H9 (cell line): ENCODE data around the gene HSPB2. TPM values are rescaled to one million over a fixed set of nuclear protein-coding genes. Genes with fewer than 3 reads are reported as not detected.

Experiments used
- DNase-seq: peaks from one replicate; pipeline ENCODE4 v3.0.0-alpha.2; 2017
- H2AFZ ChIP-seq: one replicate; pipeline ENCODE4 v1.6.1; 2013; ENCODE audit warnings: mild to moderate bottlenecking, low read length, control low read depth, moderate library complexity
- H2AK5ac ChIP-seq: 2 replicates; pipeline ENCODE4 v1.6.1; 2013; ENCODE audit warnings: low read length, control low read depth, mixed read lengths; ENCODE audit not compliant: insufficient read length
- H2BK120ac ChIP-seq: one replicate; pipeline ENCODE4 v1.6.1; 2013; ENCODE audit warnings: low read depth, mild to moderate bottlenecking, low read length, control low read depth, inconsistent platforms; ENCODE audit not compliant: poor library complexity, severe bottlenecking
- H2BK12ac ChIP-seq: 2 replicates; pipeline ENCODE4 v1.6.1; 2013; ENCODE audit warnings: low read length, control low read depth, mixed read lengths, low read depth; ENCODE audit not compliant: insufficient read length
- H2BK15ac ChIP-seq: 2 replicates; pipeline ENCODE4 v1.6.1; 2013; ENCODE audit warnings: low read depth, low read length, control low read depth
- H2BK20ac ChIP-seq: one replicate; pipeline ENCODE4 v1.6.1; 2013; ENCODE audit warnings: low read depth, mild to moderate bottlenecking, low read length, control low read depth, inconsistent platforms; ENCODE audit not compliant: poor library complexity, severe bottlenecking
- H2BK5ac ChIP-seq: 2 replicates; pipeline ENCODE4 v1.6.1; 2013; ENCODE audit warnings: low read length, control low read depth, mixed read lengths; ENCODE audit not compliant: insufficient read length
- H3K14ac ChIP-seq: 2 replicates; pipeline ENCODE4 v1.6.1; 2013; ENCODE audit warnings: low read length, control low read depth; ENCODE audit not compliant: insufficient read depth
- H3K18ac ChIP-seq: 2 replicates; pipeline ENCODE4 v1.6.1; 2013; ENCODE audit warnings: low read depth, mild to moderate bottlenecking, mixed read lengths, low read length, control low read depth; ENCODE audit not compliant: insufficient read length
- H3K23ac ChIP-seq: 2 replicates; pipeline ENCODE4 v1.6.1; 2013; ENCODE audit warnings: low read length, control low read depth, mixed read lengths, low read depth; ENCODE audit not compliant: insufficient read length
- H3K23me2 ChIP-seq: 2 replicates; pipeline ENCODE4 v1.6.1; 2013; ENCODE audit warnings: low read depth, mild to moderate bottlenecking, mixed read lengths, low read length, control low read depth; ENCODE audit not compliant: insufficient read length, poor library complexity, severe bottlenecking
- H3K27ac ChIP-seq: 2 replicates; pipeline ENCODE4 v1.5.1; 2013; ENCODE audit warnings: low read length, control low read depth, mixed read lengths, low read depth; ENCODE audit not compliant: insufficient read length
- H3K27me3 ChIP-seq: 2 replicates; pipeline ENCODE4 v1.6.1; 2013; ENCODE audit warnings: low read length, control low read depth, inconsistent platforms; ENCODE audit not compliant: insufficient read depth
- H3K4ac ChIP-seq: 2 replicates; pipeline ENCODE4 v1.6.1; 2013; ENCODE audit warnings: low read depth, mild to moderate bottlenecking, control low read depth, inconsistent platforms, low read length, moderate library complexity
- H3K4me1 ChIP-seq: 2 replicates; pipeline ENCODE4 v1.6.1; 2013; ENCODE audit warnings: low read length, control low read depth, inconsistent platforms; ENCODE audit not compliant: insufficient read depth
- H3K4me2 ChIP-seq: 2 replicates; pipeline ENCODE4 v1.6.1; 2013; ENCODE audit warnings: low read length, control low read depth, mixed read lengths; ENCODE audit not compliant: insufficient read length, insufficient read depth
- H3K56ac ChIP-seq: 2 replicates; pipeline ENCODE4 v1.6.1; 2013; ENCODE audit warnings: low read depth, mild to moderate bottlenecking, mixed read lengths, low read length, control low read depth; ENCODE audit not compliant: insufficient read length
- H3K79me1 ChIP-seq: 2 replicates; pipeline ENCODE4 v1.6.1; 2013; ENCODE audit warnings: low read depth, mild to moderate bottlenecking, moderate library complexity, low read length, control low read depth, inconsistent platforms; ENCODE audit not compliant: insufficient read depth, poor library complexity, severe bottlenecking
- H3K79me2 ChIP-seq: 2 replicates; pipeline ENCODE4 v1.6.1; 2013; ENCODE audit warnings: low read length, control low read depth, inconsistent platforms; ENCODE audit not compliant: insufficient read depth
- H3K9ac ChIP-seq: 2 replicates; pipeline ENCODE4 v1.6.1; 2013; ENCODE audit warnings: low read length, control low read depth, mixed read lengths; ENCODE audit not compliant: insufficient read length; ENCODE audit errors: extremely low read depth
- H3K9me3 ChIP-seq: one replicate; pipeline ENCODE4 v1.6.1; 2013; ENCODE audit warnings: low read depth, low read length, inconsistent platforms; ENCODE audit not compliant: control insufficient read depth
- H3T11ph ChIP-seq: one replicate; pipeline ENCODE4 v1.6.1; 2013; ENCODE audit warnings: mild to moderate bottlenecking, low read length, control low read depth, inconsistent platforms
- H4K20me1 ChIP-seq: one replicate; pipeline ENCODE4 v1.6.1; 2013; ENCODE audit not compliant: control insufficient read depth, insufficient read length, insufficient read depth
- H4K5ac ChIP-seq: 2 replicates; pipeline ENCODE4 v1.6.1; 2013; ENCODE audit warnings: low read depth, mild to moderate bottlenecking, mixed read lengths, low read length, control low read depth; ENCODE audit not compliant: insufficient read length
- H4K8ac ChIP-seq: replicated peaks from 2 replicates; pipeline ENCODE4 v1.6.1; 2013; ENCODE audit warnings: low read length, control low read depth, mixed read lengths, low read depth; ENCODE audit not compliant: insufficient read length
- H4K91ac ChIP-seq: 2 replicates; pipeline ENCODE4 v1.6.1; 2013; ENCODE audit warnings: low read depth, mild to moderate bottlenecking, moderate library complexity, mixed read lengths, low read length, control low read depth; ENCODE audit not compliant: insufficient read length
- H3K27ac Mint-ChIP-seq, 3 experiments: 2 replicates in 2 of 3; 3 replicates in 1 of 3; pipeline ENCODE4 v1.8.0; 2020 to 2021; ENCODE audit warnings: mixed read lengths in 3 of 3, mild to moderate bottlenecking in 1 of 3, moderate library complexity in 1 of 3
- H3K27me3 Mint-ChIP-seq: 2 replicates; pipeline ENCODE4 v1.8.0; 2021; ENCODE audit warnings: low read depth, mild to moderate bottlenecking, moderate library complexity, mixed read lengths
- H3K36me3 Mint-ChIP-seq, 3 experiments: 2 replicates in 2 of 3; 3 replicates in 1 of 3; pipeline ENCODE4 v1.8.0; 2020 to 2021; ENCODE audit warnings: low read depth in 3 of 3, mixed read lengths in 3 of 3; ENCODE audit not compliant: insufficient read depth in 1 of 3
- H3K4me1 Mint-ChIP-seq, 2 experiments: 2 replicates each; pipeline ENCODE4 v1.8.0; 2020; ENCODE audit warnings: mixed read lengths in 2 of 2
- H3K4me3 Mint-ChIP-seq, 2 experiments: 2 replicates in 1 of 2; 3 replicates in 1 of 2; pipeline ENCODE4 v1.8.0; 2020 to 2021; ENCODE audit warnings: mild to moderate bottlenecking in 2 of 2, mixed read lengths in 2 of 2, moderate library complexity in 1 of 2
- H3K9me3 Mint-ChIP-seq, 2 experiments: 2 replicates in 1 of 2; 3 replicates in 1 of 2; pipeline ENCODE4 v1.8.0; 2020; ENCODE audit warnings: mild to moderate bottlenecking in 2 of 2, mixed read lengths in 2 of 2, moderate library complexity in 1 of 2
- CTCF ChIP-seq: fragments of 200-600 bp; sonication (generic); conservative IDR thresholded peaks from 3 replicates; pipeline ENCODE4 v1.8.0; 2021; ENCODE audit warnings: antibody characterized with exemption, mild to moderate bottlenecking
- WGBS: extraction: QIAGEN DNeasy Blood & Tissue Kit; methylation state at CpG from one replicate; pipeline ENCODE4 v1.1.7; 2013; ENCODE audit warnings: missing lambda C conversion rate, low lambda C conversion rate, mixed read lengths; ENCODE audit not compliant: insufficient read length; ENCODE audit errors: extremely low coverage; 5-methylcytosine and 5-hydroxymethylcytosine counted together
- long read RNA-seq: library from polyadenylated mRNA; unstranded; transcript quantifications from one replicate; pipeline ENCODE4 v2.0.0, GENCODE V29; 2020
- total RNA-seq: library from RNA; stranded (reverse); gene quantifications from 2 replicates; pipeline ENCODE4 v1.2.1, GENCODE V29; 2021

HSPB2 gene, protein sequence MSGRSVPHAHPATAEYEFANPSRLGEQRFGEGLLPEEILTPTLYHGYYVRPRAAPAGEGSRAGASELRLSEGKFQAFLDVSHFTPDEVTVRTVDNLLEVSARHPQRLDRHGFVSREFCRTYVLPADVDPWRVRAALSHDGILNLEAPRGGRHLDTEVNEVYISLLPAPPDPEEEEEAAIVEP
- total RNA-seq, result 0.22 TPM in 1 of 2 replicates, not detected in the other
- long read RNA-seq, partial matches to known transcripts, result 0 of 1 reads
- long read RNA-seq, other reads (novel, unspliced or antisense), result 0 of 1 reads

GRCh38 chr11:111912535-111912934 is at the start of gene HSPB2:
Gene HSPB2 (plus strand): TSS chr11:111912734. CDS start chr11:111912830, 96 bp downstream.
- H2BK12ac ChIP-seq, result no peak within 1 kb of the TSS
- peak within 1 kb of the TSS in 1 of 3 experiments; percentile 93; a peak in 1 of 7 replicates for H3K27ac Mint-ChIP-seq
- no peak within 1 kb of the TSS for H2AK5ac ChIP-seq
- no peak for TF ChIP-seq CTCF
- no peak within 1 kb of the TSS for H3K4me3 Mint-ChIP-seq
- H4K20me1 ChIP-seq, result no peaks in the 10 kb centered on the region
- H3T11ph ChIP-seq, result no peak within 1 kb of the TSS
- 0 out of 2 replicates have a peak, but pooled peaks cover 2% of the 10 kb centered on the region for H3K4me1 ChIP-seq
- no CpG with 5 or more reads among the region's 26 CpGs for WGBS
- no peak within 1 kb of the TSS for H3K4me2 ChIP-seq
- no peak within 1 kb of the TSS for H2BK120ac ChIP-seq
- no peak within 1 kb of the TSS for H3K23ac ChIP-seq
- H4K91ac ChIP-seq, result no peak within 1 kb of the TSS
- no peak within 1 kb of the TSS for H3K56ac ChIP-seq
- H2BK20ac ChIP-seq, result no peak within 1 kb of the TSS
- H3K79me2 ChIP-seq, result no peaks in the 10 kb centered on the region
- H2BK15ac ChIP-seq, result no peak within 1 kb of the TSS
- peaks cover 21 to 37% of the 10 kb centered on the region in 2 experiments for H3K4me1 Mint-ChIP-seq
- H3K27me3 ChIP-seq, result no peaks in the 10 kb centered on the region
- H3K14ac ChIP-seq, result no peak within 1 kb of the TSS
- no peak within 1 kb of the TSS for H4K5ac ChIP-seq
- no peaks in the 10 kb centered on the region for H3K9me3 ChIP-seq
- H3K18ac ChIP-seq, result peak within 1 kb of the TSS; percentile 65
- no peak within 1 kb of the TSS for H3K27ac ChIP-seq
- no peaks in the 10 kb centered on the region for H3K79me1 ChIP-seq
- no peak within 1 kb of the TSS for H2AFZ ChIP-seq
- H3K9ac ChIP-seq, result no peak within 1 kb of the TSS
- no peak within 1 kb of the TSS for H2BK5ac ChIP-seq
- no peaks in the 10 kb centered on the region for H3K36me3 Mint-ChIP-seq
- H3K4ac ChIP-seq, result no peak within 1 kb of the TSS
- no peaks in the 10 kb centered on the region for H3K9me3 Mint-ChIP-seq
- H3K23me2 ChIP-seq, result no peaks in the 10 kb centered on the region
- H3K27me3 Mint-ChIP-seq, result no peaks in the 10 kb centered on the region
- DNase-seq, result no peak
- no peak within 1 kb of the TSS for H4K8ac ChIP-seq
